IMR-90 (cell line): ENCODE results near the gene HAO2.

ENCODE experiments used
- BHLHE40 ChIP-seq: fragments of 150-350 bp; IDR thresholded peaks from 2 replicates; pipeline ENCODE4 v1.6.1; 2016; ENCODE audit warnings: mild to moderate bottlenecking, low read depth, low read length
- CEBPB ChIP-seq: IDR thresholded peaks from 2 replicates; pipeline ENCODE4 v1.6.1; 2012; ENCODE audit warnings: low read depth, low read length, improper control_type of control experiment
- CHD1 ChIP-seq: IDR thresholded peaks from 2 replicates; pipeline ENCODE4 v1.6.1; 2012; ENCODE audit warnings: low read depth, low read length, improper control_type of control experiment
- CTCF ChIP-seq: conservative IDR thresholded peaks from 2 replicates; pipeline ENCODE4 v1.5.1; 2012; ENCODE audit warnings: mild to moderate bottlenecking, low read depth, low read length, improper control_type of control experiment
- MAFK ChIP-seq: IDR thresholded peaks from 2 replicates; pipeline ENCODE4 v1.6.1; 2012; ENCODE audit warnings: low read depth, low read length, improper control_type of control experiment
- MAZ ChIP-seq: IDR thresholded peaks from 2 replicates; pipeline ENCODE4 v1.6.1; 2012; ENCODE audit warnings: low read depth, mild to moderate bottlenecking, low read length, improper control_type of control experiment, moderate library complexity, borderline replicate concordance
- MXI1 ChIP-seq: IDR thresholded peaks from 2 replicates; pipeline ENCODE4 v1.6.1; 2012; ENCODE audit warnings: low read depth, mild to moderate bottlenecking, low read length, moderate library complexity, borderline replicate concordance
- NFE2L2 ChIP-seq: fragments of 150-350 bp; IDR thresholded peaks from 2 replicates; pipeline ENCODE4 v1.6.1; 2016; ENCODE audit warnings: low read depth, mild to moderate bottlenecking, low read length
- POLR2A ChIP-seq: IDR thresholded peaks from 2 replicates; pipeline ENCODE4 v1.6.1; 2012; ENCODE audit warnings: mild to moderate bottlenecking, low read depth, low read length
- RAD21 ChIP-seq: IDR thresholded peaks from 2 replicates; pipeline ENCODE4 v1.6.1; 2012; ENCODE audit warnings: low read length, improper control_type of control experiment
- RCOR1 ChIP-seq: IDR thresholded peaks from 2 replicates; pipeline ENCODE4 v1.6.1; 2012; ENCODE audit warnings: mild to moderate bottlenecking, low read length, improper control_type of control experiment; ENCODE audit not compliant: insufficient replicate concordance
- RFX5 ChIP-seq: IDR thresholded peaks from 2 replicates; pipeline ENCODE4 v1.8.0; 2012; ENCODE audit warnings: low read depth, mild to moderate bottlenecking, low read length, moderate library complexity
- SMC3 ChIP-seq: fragments of 150-350 bp; IDR thresholded peaks from 2 replicates; pipeline ENCODE4 v1.6.1; 2016; ENCODE audit warnings: low read depth, mild to moderate bottlenecking, antibody characterized with exemption, low read length, moderate library complexity
- USF2 ChIP-seq: fragments of 150-350 bp; IDR thresholded peaks from 2 replicates; pipeline ENCODE4 v1.6.1; 2017; ENCODE audit warnings: mild to moderate bottlenecking, antibody characterized with exemption, low read length, low read depth

- TF ChIP-seq POLR2A (no peak), CHD1 (no peak), CTCF (no peak), MXI1 (no peak), BHLHE40 (no peak), CEBPB (no peak), MAFK (no peak), SMC3 (no peak), MAZ (no peak), USF2 (no peak), RFX5 (no peak), RAD21 (no peak), NFE2L2 (no peak), RCOR1 (no peak)
These were observed 21.9 kb downstream of the HAO2 start for GRCh38 chr1:119390526-119390925.
